Hippocampal formation (tissue), 2 donors: ENCODE data around the gene ARID4B.
A peak's percentile ranks its signal among the peaks of the same experiment; 100 is the strongest.
"Not testable (repeated sequence)": the region's sequence is repeated elsewhere in the genome, so short reads cannot be mapped to it uniquely, and the experiment has no call there.

Source experiments
- DNase-seq, 2 donors: peaks; one replicate each; lab custom pipeline; 2025; lab: John Stamatoyannopoulos, UW

Gene ARID4B

DNA sequence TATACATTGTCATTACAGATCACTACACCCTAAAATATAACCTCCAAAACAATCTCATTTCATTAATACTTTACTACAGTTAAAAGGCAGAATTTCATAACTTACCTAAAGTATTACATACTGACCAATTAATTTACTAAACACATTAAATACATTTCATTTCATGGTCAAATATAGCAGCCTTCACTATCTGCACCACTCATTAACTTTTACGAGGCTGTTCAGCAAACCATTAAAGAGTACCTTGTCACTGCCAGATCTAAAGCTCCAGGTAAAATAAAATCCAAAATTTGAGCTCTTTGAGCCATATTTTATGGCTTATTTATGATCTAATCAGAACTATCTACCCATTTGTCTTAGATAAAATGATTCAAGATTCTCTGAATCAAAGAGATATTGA lies 100.6 kb downstream of the ARID4B start:
- DNase-seq, result no peak

DNA sequence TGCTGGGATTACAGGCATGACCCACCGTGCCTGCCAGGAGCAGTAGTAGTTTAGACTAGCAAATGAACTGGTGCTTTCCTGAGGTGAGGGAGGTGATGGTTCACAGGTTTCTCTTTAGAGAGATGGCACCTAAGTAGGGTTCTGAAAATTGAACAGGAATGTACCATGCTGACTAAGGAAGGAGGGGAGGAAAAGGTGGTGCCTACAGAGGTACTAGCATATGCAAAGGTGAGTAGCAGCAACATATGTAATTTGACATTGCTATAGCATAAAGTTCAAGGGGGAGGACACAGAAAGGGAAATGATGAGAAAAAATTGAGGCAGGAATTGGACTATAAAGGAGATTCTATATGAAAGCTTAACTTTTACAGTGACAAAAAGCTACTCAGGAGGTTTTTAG lies 101.0 kb downstream of the ARID4B start:
- no peak for DNase-seq

DNA sequence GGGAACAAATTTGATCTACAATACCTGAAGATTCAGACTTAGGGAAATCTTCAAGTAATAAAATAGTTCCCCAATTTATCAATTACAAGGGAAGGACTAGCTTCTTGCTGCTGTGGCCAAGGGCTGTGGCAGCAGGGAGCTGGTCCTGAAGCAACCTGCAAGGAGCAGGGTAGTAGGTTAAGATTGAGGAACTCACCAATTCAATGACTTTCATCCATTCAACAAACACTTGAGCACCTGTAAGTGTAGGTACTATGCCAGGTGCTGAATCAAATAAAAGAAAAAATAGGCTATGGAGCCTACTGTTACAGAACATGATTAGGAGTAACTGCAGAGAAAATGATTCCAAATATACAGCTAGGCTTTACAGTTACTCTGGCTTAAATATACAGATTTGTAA lies 102.7 kb downstream of the ARID4B start:
- DNase-seq, result no peak

DNA sequence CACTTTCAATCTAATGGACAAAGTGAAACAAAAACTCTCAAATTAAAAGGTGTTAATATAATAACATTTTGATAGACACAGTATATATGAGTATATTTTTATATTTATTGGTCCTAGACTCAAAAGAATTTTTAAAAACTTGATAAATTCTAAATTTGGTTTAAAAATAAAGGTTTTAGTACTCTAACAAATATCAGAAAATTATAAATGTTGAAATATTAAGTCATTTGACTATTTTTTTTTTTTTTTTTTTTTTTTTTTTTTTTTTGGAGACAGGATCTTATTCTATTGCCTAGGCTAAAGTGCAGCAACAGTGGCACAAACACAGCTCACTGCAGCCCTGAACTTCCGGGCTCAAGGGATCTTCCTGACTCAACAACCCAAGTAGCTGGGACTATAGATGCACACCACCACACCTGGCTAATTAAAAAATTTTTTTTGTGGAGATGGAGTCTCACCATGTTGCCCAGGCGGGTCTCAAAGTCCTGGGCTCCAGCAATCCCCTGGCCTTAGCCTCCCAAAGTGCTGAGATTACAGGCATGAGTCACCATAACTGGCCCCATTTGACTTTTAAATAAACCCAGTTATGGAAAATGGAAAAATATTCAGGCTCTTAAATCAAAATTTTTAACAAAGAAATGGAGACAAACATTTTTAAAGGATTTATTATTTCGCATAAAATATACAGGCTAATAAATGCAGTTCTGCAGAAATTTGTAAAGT lies 106.2 kb downstream of the ARID4B start:
- DNase-seq, result no peak

DNA sequence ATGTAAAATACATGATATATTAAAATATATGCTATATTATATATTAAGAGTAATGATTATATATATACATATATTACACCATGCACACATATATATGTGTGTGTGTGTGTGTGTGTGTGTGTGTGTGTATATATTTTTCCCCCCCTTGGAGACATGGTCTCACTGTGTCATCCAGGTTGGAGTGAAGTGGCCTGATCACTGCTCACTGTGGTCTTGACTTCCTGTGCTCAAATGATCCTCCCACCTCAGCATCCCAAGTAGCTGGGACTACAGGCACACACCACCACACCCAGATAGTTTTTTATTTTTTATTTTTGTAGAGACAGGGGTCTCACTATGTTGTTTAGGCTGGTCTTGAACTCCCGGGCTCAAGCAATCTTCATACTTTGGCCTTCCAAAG lies 112.5 kb downstream of the ARID4B start:
- DNase-seq, result no peak

DNA sequence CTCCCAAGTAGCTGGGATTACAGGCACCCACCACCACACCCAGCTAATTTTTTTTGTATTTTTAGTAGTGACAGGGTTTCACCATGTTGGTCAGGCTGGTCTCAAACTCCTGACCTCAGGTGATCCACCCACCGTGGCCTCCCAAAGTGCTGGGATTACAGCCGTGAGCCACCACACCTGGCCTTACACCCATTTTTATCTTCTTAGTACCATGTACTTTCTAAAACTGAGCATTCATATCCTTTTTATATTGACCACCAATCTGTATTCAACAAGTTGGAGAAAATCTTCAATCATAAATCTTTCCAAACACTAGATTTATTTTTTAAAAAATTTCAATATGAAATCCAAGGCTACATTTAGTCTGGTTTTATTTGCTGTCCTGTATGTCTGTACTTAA lies 113.0 kb downstream of the ARID4B start:
- DNase-seq, result not testable (repeated sequence)

DNA sequence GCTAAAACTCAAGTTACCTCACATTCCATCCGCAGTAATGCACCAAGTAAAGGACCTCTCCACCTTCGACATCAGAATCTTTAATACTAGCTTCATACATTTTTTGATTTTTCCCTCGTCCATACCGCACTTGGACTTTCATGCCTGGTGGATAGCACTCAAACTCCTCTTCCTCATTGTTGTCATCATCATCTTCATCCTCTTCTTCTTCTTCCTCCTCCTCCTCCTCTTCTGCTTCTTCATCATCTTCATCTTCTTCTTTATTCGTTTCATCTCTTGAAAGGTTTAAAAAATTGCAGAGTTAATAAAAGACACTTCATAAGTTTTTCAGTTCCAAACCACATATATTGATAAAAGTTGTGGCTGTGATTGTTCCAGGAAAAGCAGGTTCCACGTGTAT lies 114.2 kb downstream of the ARID4B start:
- no peak for DNase-seq

DNA sequence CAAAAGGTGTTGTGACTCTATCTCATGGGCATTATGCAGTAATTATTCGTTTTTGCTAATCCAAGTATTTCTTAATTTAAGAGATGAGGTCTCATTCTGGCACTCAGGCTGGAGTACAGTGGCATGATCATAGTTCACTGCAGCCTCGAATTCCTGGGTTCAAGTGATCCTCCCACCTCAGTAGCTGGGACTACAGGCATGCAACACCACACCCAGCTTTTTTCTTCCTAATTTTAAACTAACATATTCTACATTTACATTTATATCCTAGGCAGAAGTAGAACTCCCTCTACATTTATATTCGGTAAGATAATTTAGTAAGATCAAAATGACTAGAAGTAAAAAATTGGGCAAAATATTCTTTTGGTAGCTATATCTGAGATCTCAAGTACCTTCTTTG lies 116.5 kb downstream of the ARID4B start:
- DNase-seq, result no peak

DNA sequence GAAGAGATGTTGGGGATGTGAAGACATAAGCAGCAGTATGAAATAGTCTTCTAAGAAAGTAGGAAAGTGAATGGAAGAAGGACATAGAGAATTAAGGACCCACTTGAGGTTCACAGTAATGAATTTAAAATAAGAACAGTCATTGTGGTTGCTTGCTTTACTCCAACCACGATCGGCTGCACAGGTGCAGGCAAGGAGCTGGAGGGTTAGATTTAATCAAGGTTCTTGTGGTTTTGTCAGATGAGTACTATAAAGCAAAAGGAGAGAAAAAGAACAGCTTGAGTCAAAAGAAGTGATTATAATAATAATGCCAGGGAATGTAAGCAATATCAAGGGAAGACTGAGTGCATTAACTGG lies 120.8 kb downstream of the ARID4B start:
- no peak for DNase-seq

DNA sequence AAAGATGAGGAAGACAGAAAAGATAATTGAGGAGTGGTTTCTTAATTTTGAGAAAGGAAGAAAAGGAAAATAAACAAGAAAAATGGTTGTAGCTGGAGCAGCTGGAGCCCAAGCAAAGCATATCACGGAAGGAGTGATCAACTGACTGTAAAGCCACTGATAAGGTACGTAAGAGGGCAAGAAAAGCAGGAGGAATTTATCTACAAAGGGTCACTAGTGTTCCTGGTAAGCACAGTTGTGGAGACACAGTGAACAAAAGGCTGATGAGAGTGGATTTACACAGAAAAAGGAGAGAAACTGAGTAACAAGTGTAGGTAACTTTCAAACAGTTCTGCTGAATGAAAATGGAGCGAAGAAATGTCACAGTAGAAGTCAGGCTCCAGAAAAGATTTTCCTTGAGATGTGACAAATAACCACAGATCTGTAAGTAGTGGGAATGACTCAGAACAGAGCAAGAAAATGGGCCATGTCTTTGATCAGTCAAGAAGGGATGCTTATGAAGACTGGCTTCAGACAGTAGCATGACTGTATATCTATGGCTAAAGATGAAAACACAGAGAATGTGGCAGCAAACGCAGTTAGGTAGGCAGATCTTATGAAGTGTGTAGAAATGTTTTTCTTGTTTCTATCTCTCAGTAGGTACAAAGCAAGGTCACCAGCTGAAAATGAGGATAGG lies 121.3 kb downstream of the ARID4B start:
- no peak for DNase-seq

DNA sequence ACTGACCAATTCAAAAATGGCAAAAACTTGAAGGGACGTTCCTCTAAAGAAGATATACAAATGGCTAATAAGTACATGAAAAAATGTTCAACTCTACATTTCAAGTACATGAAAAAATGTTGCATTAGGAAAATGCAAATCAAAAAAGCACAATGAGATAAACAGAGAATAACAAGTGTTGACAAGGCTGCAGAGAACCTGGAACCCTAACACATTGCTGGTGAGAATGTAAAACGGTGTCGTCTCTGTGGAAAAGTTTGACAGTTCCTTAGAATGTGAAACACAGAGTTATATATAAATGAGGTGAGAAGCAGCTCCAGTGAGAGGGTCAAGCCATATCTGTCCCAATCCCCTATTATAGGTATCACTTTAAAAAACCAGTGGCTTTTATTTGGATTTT lies 122.3 kb downstream of the ARID4B start:
- DNase-seq, result no peak

DNA sequence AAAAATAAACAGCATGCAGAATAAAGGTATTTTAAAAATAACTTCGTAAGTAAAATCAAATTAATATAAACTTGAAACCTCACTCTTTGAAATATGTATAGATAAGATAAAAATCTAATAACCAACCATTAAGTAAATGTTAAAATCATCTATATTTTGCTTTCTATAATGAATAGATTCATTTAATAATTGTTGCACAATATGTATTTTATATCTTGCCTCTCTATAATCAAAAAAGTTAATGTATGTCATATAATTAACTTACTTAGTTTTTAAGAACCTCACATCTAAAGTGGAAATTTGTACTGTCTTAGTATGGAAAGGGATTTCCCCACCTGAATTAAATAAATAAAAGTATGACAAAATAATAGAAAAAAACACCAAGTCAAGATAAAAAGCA lies 124.6 kb downstream of the ARID4B start:
- DNase-seq, result no peak

DNA sequence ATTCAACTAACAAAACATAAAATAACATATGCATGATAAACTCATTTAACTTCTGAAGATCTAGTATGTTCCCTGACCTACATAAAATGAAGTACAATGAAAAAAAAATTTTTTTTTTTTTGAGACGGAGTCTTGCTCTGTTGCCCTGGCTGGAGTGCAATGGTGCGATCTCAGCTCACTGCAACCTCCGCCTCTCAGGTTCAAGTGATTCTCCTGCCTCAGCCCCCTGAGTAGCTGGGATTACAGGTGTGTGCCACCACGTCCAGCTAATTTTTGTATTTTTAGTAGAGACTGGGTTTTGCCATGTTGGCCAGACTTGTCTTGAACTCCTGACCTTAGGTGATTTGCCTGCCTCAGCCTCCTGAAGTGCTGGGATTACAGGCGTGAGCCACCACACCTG lies 125.5 kb downstream of the ARID4B start:
- DNase-seq, result not testable (repeated sequence)

DNA sequence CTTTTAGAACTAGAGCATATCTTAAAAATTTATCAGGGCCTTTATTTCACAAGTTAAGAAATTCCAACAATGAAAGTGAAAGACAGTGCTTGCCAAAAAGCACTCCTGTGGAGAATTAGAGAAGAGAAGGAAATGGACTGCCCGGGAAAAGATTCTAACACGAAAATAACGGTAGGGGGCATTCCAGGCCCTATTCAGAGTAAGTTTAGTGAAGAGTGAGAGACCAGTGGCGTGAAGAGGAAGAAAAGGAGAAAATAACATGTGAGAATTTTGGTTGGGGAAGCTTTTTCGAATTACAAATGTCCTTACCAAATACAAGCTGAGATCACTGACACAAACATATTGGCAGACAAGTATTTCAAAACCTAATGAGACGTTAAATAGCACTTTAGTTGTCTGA lies 128.5 kb downstream of the ARID4B start:
- DNase-seq, result peak in 1 of 2 donors; percentile 30

DNA sequence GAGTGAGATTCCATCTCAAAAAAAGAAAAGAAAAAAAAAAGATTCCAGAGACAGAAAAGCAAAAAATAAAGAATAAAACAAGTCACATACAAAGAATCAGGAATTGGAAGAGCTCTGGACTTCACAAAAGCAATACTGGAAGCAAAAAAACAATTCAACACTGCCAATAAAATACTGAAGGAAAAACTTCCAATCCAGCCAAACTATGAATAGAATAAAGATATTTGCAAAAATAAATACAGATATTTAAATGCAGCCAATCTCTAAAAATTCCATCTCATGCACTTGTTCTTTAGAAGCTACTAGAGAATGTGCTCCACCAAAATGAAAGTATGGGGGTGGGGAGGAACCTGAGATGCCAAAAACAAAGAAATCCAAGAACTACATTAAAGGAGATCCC lies 137.5 kb downstream of the ARID4B start:
- no peak for DNase-seq

DNA sequence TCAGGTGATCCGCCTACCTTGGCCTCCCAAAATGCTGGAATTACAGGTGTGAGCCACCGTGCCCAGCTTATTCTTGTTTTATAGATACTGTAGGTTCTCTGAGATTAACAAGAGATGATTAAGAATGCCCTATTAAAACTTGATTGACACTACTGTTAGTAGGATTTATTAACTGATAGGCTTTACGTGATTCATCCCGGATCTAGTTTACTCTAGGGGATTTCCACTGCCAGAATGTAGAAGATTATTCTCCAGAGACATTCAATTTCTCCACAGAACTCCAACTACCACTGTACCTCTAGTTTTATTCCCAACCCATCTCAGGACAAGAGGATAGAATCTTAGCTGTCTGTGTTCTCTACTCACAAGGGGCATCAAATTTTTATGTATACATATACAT lies 140.7 kb downstream of the ARID4B start:
- DNase-seq, result no peak

DNA sequence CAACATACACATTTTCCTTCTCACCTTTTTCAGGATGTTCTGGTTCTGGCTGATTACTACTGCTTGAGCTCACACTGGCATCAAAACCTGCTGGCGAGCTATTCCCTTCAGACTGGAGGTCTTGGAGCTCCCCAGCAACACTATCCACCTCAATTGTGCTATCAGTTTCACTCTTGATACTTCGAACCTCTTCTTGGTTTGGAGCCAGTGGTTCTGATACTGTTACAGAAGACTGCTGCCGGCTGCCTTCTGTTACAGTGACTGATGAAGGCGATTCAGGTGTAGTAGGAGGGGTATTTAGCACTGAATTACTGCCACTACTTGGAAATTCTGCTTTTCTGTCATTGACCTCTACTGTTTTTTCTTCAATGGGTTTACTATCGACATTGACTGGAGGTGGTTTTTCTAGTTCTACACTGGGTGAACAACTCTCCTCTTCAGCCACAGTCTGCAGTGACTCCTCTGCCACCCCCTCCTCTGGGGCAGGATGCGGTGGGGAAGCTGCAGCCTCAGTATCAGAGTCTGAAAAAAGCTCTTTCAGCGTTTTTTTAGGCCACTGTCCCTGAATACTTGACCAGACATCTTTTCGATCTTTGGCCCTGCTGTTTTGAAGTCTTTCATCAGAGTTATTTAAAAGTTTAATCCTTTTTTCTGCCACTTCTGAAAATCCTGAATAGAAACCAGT lies 146.3 kb downstream of the ARID4B start:
- DNase-seq, result no peak

DNA sequence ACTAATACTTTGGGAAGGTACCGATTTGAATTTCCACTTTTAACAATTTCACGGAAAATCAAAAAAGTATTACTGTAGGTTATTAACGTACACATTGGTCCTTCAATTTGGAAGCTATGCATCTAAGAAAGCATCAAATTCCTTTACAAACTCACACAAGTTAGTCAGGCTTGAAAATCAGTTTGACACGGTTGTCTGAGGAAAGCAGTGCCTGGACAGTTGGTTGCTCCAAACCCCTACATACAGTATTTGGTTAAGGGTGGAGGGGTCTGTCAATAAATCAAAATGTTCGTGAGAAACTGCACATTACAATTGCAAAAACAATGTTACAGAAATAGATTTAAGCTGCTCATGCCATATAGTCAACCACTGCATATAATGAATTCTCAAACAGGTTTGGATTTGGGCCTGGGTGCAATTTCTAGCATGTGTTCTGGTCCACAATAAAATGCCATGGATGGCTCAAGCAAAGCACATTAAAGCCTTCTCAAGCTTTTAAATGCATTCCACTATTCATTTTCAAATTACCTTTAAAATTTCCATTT lies 147.0 kb downstream of the ARID4B start:
- no peak for DNase-seq

DNA sequence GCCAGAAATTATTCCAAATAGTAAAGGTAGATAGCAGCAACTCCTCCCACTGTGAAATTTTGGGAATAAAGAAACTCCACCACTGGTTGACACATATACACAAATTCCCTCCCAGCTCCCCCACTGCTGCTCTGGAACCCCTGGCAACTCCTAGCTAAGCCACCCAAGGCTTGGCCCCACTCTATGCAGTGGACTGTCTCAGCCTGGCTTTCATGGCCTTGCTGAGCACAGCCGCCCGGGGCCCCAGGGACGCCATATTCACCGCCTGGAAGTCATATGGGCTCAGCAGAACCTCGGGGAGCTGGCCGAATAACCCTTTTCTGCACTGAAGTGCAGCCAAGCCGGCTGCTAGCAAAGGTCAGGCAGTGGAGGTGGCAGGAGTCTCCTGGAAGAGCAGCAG lies 151.5 kb downstream of the ARID4B start:
- DNase-seq, result no peak

DNA sequence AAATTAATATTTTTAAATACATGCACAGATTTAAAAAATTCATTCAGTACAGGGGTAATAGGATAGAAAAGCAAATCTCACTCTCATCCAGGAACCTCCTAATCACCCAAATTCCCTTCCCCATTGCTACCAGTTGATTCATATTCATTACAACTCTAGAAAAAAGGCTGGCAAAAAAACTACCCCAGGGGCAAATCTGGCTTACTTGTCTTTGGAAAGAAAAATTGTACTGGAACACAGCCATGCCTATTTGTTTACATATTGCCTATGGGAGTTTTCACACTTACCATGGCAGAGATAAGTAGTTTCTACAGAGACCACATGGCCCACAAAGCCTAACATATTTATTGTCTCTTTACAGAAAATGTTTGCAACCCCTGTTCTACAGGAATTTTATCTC lies 158.0 kb downstream of the ARID4B start:
- no peak for DNase-seq

DNA sequence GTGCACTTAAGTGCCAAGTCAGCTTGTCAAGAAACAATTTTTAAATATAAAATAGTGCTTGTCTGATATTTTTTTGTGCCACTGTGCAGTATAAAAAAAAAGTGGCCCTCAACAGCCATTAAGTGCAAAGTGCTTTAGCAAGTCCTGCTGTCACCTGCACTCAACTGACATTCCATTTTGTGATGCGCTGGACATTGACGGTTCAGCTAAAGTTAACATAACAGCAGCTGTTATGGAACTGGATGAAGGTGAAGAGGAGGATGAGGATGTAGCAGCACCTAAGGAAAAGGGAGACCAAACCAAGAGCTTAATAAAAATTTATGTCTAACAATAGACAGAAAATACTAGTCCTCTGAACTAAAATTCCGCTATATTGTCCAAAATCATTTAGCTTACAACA lies 159.6 kb downstream of the ARID4B start:
- DNase-seq, result no peak

DNA sequence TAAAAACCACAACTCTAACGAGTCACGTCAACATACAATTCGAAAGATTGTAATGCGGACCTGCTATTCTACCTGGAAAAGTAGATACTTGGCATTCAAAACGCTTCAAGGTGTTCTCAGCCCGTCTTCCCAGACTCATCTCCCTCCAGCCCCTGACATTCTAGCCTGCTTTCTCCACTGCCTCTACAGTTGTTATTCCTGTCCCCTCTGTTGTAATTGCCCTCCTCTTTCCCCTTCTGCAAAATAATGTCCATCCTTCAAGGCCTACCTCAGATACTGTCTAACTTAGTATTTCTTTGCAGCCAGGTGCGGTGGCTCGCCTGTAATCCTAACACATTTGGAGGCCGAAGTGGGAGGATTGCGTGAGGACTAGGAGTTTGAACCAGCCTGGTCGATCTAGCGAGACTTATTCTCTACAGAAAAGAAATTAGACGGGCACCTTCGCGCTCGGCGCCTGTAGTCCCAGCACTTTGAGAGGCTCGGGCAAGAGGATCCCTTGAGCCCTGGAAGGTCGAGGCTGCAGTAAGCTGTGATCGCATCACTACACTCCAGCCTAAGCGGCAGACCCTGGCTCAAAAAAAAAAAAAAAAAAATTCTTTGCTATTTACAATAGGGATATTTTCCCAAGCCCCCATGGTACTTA lies 166.2 kb downstream of the ARID4B start:
- no peak for DNase-seq
